ENCODE data around the gene PPEF2.

PPEF2 gene

DNA sequence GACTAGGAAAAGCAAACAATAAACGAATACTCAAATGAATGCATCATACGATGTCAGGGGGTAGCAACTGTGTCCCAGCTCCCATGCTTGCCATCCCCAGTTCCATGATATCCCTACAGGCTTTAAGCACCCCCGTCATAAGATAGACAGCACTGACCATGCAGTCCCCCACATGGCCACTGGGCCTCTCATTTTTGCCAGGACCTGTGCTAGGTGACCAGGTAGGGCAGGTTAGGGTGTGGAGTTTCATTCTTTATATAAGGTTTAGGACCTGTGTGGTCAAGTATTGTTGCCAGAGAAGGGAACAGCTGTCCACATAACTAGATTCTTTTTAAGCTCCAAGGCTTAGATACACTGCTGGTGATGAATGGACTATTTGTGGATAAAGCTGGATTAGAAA, 9.7 kb downstream of the PPEF2 start:
- no peak for DNase-seq (ENCODE audit: extremely low read depth, low read depth)
- TF ChIP-seq, protein P1, sequence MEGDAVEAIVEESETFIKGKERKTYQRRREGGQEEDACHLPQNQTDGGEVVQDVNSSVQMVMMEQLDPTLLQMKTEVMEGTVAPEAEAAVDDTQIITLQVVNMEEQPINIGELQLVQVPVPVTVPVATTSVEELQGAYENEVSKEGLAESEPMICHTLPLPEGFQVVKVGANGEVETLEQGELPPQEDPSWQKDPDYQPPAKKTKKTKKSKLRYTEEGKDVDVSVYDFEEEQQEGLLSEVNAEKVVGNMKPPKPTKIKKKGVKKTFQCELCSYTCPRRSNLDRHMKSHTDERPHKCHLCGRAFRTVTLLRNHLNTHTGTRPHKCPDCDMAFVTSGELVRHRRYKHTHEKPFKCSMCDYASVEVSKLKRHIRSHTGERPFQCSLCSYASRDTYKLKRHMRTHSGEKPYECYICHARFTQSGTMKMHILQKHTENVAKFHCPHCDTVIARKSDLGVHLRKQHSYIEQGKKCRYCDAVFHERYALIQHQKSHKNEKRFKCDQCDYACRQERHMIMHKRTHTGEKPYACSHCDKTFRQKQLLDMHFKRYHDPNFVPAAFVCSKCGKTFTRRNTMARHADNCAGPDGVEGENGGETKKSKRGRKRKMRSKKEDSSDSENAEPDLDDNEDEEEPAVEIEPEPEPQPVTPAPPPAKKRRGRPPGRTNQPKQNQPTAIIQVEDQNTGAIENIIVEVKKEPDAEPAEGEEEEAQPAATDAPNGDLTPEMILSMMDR (IDR thresholded peaks at IDR 0.05; ENCODE audit: low read depth, low read length): no peak

DNA sequence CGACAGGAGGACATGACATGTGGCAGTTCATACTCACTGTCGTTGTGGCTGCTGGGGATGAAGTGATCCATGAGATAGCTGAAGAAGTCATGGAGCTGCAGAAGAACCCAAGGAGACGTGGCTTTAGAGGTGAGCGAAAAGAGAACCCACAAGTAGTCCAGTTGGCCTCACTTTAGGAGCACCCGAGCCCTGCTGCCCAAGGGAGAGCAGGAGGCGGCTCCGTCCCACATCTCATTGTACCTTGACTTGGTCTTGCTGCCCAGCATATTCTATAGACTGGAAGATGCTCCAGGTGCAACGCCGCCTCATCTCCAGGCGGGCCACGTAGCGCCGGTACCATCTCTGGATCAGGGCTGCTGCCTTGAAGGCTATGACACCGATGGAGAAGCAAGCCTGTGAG, 10.6 kb downstream of the PPEF2 start:
- TF ChIP-seq, protein P1 (IDR thresholded peaks at IDR 0.05; ENCODE audit: low read depth, low read length): no peak
- no peak for DNase-seq (ENCODE audit: extremely low read depth, low read depth)

DNA sequence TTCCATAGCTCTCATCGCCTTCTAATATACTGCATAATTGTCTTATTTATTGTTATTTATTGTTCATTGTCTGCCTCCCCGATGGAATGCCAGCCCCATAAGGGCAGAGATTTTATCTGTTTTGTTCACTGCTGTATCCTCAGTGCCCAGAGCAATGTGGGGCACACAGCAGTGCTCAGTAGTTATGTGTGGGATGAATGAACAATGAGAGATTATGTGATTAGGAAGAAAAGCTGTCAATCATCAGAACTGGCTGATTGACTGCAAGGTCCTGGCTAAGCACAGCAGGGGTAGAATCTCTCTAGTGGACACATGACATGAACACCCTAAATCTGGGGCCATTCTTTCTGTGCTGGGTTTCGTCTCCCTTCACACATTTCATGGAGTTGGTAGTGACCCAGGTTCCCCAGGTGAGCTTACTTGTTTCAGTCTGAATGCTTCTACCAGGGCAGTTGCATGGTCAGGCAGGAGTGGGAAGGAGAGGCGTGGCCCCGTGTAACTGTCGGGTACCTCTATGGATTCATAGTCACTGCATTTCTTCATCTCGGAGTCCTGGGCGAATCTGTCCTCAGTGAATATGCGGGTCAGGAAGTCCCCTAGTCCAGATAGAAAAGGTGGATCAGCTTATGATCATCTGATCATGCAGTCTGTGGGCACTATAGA, 12.6 kb downstream of the PPEF2 start:
- TF ChIP-seq, protein P1 (IDR thresholded peaks at IDR 0.05; ENCODE audit: low read depth, low read length): no peak
- DNase-seq (ENCODE audit: extremely low read depth, low read depth): no peak

DNA sequence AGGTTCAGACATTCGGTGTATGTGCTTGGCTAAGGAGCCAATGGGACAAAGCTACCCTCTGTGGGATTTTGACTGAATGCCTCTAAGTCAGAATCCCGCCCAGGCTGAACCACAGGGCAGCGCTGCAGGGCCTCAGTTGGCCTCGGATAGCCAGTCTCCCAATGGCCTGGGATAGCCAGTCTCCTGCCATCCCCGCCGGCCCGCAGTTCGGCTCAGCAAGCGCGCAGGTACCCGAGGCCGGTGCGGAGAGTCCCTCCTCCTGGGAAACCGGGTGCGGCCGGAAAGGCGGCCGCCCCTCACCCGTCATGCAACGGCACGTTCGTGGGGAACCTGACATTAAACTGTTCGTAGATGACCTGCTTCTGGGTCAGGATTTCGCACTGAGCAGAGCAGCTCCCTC, 16.1 kb downstream of the PPEF2 start:
- TF ChIP-seq, protein P1 (IDR thresholded peaks at IDR 0.05; ENCODE audit: low read depth, low read length): no peak
- DNase-seq (ENCODE audit: extremely low read depth, low read depth): no peak

DNA sequence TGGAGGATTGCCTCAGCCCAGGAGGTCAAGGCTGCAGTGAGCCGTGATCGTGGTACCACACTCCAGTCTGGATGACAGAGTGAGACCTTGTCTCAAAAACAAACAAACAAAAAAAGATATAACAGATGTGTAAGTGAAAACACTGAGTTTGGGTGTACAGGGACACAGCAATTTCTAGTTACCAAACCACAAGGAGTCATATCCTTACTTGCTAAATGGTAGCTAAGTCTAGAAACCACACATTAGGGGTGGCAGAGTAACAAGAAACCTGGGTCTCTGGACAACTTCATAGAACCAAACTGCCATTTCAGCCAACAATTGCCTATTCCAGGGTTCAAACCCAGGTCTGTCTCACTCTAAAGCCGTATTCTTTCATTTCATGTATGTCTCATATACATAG, 20.8 kb downstream of the PPEF2 start:
- no peak for DNase-seq (ENCODE audit: extremely low read depth, low read depth)
- TF ChIP-seq, protein P1 (IDR thresholded peaks at IDR 0.05; ENCODE audit: low read depth, low read length): no peak

DNA sequence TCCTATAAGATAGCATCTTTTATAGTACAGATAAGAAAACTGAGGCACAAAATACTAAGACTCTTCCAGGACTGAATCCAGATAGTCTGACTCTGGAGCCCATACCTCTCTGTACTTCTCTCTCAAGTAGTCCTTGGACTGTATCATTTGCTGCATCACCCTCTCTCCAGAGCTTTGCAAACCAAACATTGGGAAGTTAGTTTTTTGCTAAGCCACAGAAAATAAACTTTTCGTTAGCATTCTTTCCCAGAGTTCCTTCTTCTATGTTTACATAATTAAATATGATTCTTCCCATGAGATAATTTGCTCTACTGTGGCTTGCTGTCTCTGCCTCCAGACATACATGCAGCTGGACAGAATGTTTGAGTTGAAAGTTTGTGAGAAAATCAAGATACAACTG, 22.0 kb downstream of the PPEF2 start:
- no peak for DNase-seq (ENCODE audit: extremely low read depth, low read depth)
- TF ChIP-seq, protein P1 (IDR thresholded peaks at IDR 0.05; ENCODE audit: low read depth, low read length): no peak

DNA sequence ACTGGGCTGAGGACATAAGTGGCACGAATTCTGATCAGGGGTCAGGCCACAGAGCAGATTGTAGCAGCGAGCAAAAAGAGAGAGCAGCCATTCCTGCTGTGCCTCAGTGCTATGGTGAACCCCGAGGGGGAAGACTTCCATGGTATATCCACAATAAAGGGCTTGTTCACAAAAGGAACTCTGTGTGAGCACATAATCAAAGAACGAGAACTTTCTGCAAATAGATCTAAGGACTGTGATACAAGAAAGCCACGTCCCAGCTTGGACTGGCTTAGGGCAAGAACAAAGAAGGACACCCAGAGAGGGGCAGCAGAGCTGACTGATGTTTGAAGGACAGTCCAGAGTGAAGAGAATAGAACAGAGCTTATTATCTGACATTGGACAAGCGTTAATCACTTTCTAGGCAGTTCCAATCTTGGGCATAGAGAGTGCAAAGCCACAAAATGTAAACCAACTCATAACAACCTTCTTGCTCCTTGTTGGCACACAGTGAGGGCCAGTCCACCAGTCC, 24.0 kb downstream of the PPEF2 start:
- no peak for DNase-seq (ENCODE audit: extremely low read depth, low read depth)
- TF ChIP-seq, protein P1 (IDR thresholded peaks at IDR 0.05; ENCODE audit: low read depth, low read length): no peak
